Measurements from ENCODE around the gene RNASEL. TPM values are rescaled to one million over a fixed set of nuclear protein-coding genes. Genes with fewer than 3 reads are reported as not detected.

The RNASEL gene
- total RNA-seq, 1 donor from 2014 or later: 3.6 TPM

DNA sequence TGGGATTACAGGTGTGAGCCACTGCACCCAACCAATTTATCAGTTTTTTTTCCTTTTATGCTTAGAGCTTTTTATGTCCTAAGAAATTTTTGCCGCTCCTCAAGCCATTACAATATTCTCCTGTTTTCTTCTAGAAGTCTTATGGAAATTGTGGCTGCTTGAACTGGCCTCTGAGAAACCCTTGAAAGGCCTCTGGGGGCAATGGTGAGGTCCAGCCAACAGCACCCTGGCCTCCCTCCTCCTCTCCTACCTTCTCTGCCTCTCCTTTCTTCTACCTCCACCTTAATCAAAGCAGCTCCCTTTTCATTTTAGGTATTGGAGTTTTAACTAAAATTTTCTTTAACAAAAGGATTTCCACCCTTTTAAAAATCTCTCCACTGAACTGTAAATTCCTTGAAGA is 39.6 kb upstream of the RNASEL start:
- H3K36me3 Mint-ChIP-seq (ENCODE audit: low read depth): no peaks in the 10 kb centered on the region
- peaks cover 68% of the 10 kb centered on the region for H3K4me1 Mint-ChIP-seq (ENCODE audit: low read depth)
- H3K9me3 Mint-ChIP-seq: no peaks in the 10 kb centered on the region
- intact Hi-C loops (cut with micrococcal nuclease): loop anchor here (1.0 to 10.0 kb wide), 4 partner anchors 12 to 846 kb away; partner anchors contain the start of gene SMG7
- H3K27me3 Mint-ChIP-seq (ENCODE audit: low read depth): peaks cover 16% of the 10 kb centered on the region
- H3K4me3 Mint-ChIP-seq (ENCODE audit: low read depth): no peak overlapping the region
- no peak overlapping the region for H3K27ac Mint-ChIP-seq
- no peak for DNase-seq (ENCODE audit: low spot score)

DNA sequence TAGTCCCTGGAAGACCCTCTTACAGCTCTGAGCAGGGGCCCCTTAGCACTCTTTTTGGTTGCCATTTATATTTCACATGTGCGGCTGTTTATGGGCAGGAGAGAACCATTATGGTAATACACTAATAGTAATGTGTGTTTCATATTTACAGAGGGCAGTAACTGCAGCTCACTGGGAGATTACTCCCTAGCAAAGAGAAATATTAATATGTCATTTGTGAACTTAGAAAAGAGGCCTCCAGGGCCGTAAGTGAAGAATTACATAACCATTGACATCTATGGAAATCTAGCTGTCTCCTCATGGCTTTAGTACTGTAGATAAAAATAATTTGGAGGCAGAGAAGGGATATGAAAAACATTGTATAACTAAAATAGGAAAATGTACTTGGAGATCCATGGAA is 38.6 kb upstream of the RNASEL start:
- H3K4me1 Mint-ChIP-seq (ENCODE audit: low read depth): peaks cover 77% of the 10 kb centered on the region
- H3K4me3 Mint-ChIP-seq (ENCODE audit: low read depth): no peak overlapping the region
- no peak overlapping the region for H3K27ac Mint-ChIP-seq
- peaks cover 14% of the 10 kb centered on the region for H3K27me3 Mint-ChIP-seq (ENCODE audit: low read depth)
- no peaks in the 10 kb centered on the region for H3K36me3 Mint-ChIP-seq (ENCODE audit: low read depth)
- no peak for DNase-seq (ENCODE audit: low spot score)
- no peaks in the 10 kb centered on the region for H3K9me3 Mint-ChIP-seq
- intact Hi-C loops (cut with micrococcal nuclease): loop anchor here (10.0 kb wide), 1 partner anchor 847 kb away; the partner anchor contains the start of gene SMG7

- Mint-ChIP-seq H3K36me3 (ENCODE audit: low read depth) (no peaks in the 10 kb centered on the region), H3K4me3 (ENCODE audit: low read depth) (no peak overlapping the region), H3K9me3 (no peaks in the 10 kb centered on the region), H3K4me1 (ENCODE audit: low read depth) (peaks cover 70% of the 10 kb centered on the region), H3K27me3 (ENCODE audit: low read depth) (peaks cover 14% of the 10 kb centered on the region), H3K27ac (no peak overlapping the region)
- intact Hi-C loops (cut with micrococcal nuclease): loop anchor here (10.0 kb wide), 1 partner anchor 848 kb away; the partner anchor contains the start of gene SMG7
- no peak for DNase-seq (ENCODE audit: low spot score)
Observed at GRCh38 chr1:182626527-182626926, 37.5 kb upstream of the RNASEL start.

GRCh38 chr1:182625719-182626504 is 36.9 kb upstream of the RNASEL start:
- Mint-ChIP-seq H3K4me1 (ENCODE audit: low read depth) (peaks cover 72% of the 10 kb centered on the region), H3K9me3 (peaks cover 5% of the 10 kb centered on the region), H3K27ac (peak overlapping the region; percentile 25), H3K36me3 (ENCODE audit: low read depth) (no peaks in the 10 kb centered on the region), H3K27me3 (ENCODE audit: low read depth) (peaks cover 12% of the 10 kb centered on the region), H3K4me3 (ENCODE audit: low read depth) (no peak overlapping the region)
- DNase-seq (ENCODE audit: low spot score): no peak
- intact Hi-C loops (cut with micrococcal nuclease): loop anchor here (10.0 kb wide), 1 partner anchor 849 kb away; the partner anchor contains the start of gene SMG7

GRCh38 chr1:182625024-182625423 is 36.0 kb upstream of the RNASEL start:
- H3K27me3 Mint-ChIP-seq (ENCODE audit: low read depth): peaks cover 12% of the 10 kb centered on the region
- no peak for DNase-seq (ENCODE audit: low spot score)
- peaks cover 4% of the 10 kb centered on the region for H3K36me3 Mint-ChIP-seq (ENCODE audit: low read depth)
- intact Hi-C loops (cut with micrococcal nuclease): loop anchor here (10.0 kb wide), 1 partner anchor 850 kb away; the partner anchor contains the start of gene SMG7
- H3K4me3 Mint-ChIP-seq (ENCODE audit: low read depth): no peak overlapping the region
- peak overlapping the region; percentile 25 for H3K27ac Mint-ChIP-seq
- peaks cover 67% of the 10 kb centered on the region for H3K4me1 Mint-ChIP-seq (ENCODE audit: low read depth)
- peaks cover 10% of the 10 kb centered on the region for H3K9me3 Mint-ChIP-seq

GRCh38 chr1:182624577-182624976 is 35.5 kb upstream of the RNASEL start:
- H3K9me3 Mint-ChIP-seq: peaks cover 10% of the 10 kb centered on the region
- no peak for DNase-seq (ENCODE audit: low spot score)
- H3K4me3 Mint-ChIP-seq (ENCODE audit: low read depth): no peak overlapping the region
- peaks cover 63% of the 10 kb centered on the region for H3K4me1 Mint-ChIP-seq (ENCODE audit: low read depth)
- intact Hi-C loops (cut with micrococcal nuclease): loop anchor here (1.0 to 10.0 kb wide), 2 partner anchors 8 to 850 kb away; partner anchors contain the start of gene SMG7
- H3K27ac Mint-ChIP-seq: peak overlapping the region; percentile 25
- H3K36me3 Mint-ChIP-seq (ENCODE audit: low read depth): peaks cover 4% of the 10 kb centered on the region
- H3K27me3 Mint-ChIP-seq (ENCODE audit: low read depth): peaks cover 12% of the 10 kb centered on the region

GRCh38 chr1:182622901-182623528 is 34.0 kb upstream of the RNASEL start:
- intact Hi-C loops (cut with micrococcal nuclease): loop anchor here (10.0 kb wide), 1 partner anchor 852 kb away; the partner anchor contains the start of gene SMG7
- Mint-ChIP-seq H3K36me3 (ENCODE audit: low read depth) (peaks cover 4% of the 10 kb centered on the region), H3K4me1 (ENCODE audit: low read depth) (peaks cover 65% of the 10 kb centered on the region), H3K4me3 (ENCODE audit: low read depth) (no peak overlapping the region), H3K9me3 (peaks cover 15% of the 10 kb centered on the region), H3K27ac (no peak overlapping the region), H3K27me3 (ENCODE audit: low read depth) (peaks cover 16% of the 10 kb centered on the region)
- no peak for DNase-seq (ENCODE audit: low spot score)

- peaks cover 10% of the 10 kb centered on the region for H3K27me3 Mint-ChIP-seq (ENCODE audit: low read depth)
- peaks cover 15% of the 10 kb centered on the region for H3K9me3 Mint-ChIP-seq
- DNase-seq (ENCODE audit: low spot score): no peak
- no peak overlapping the region for H3K4me3 Mint-ChIP-seq (ENCODE audit: low read depth)
- H3K36me3 Mint-ChIP-seq (ENCODE audit: low read depth): peaks cover 4% of the 10 kb centered on the region
- intact Hi-C loops (cut with micrococcal nuclease): loop anchor here (10.0 kb wide), 1 partner anchor 853 kb away; the partner anchor contains the start of gene SMG7
- H3K27ac Mint-ChIP-seq: no peak overlapping the region
- H3K4me1 Mint-ChIP-seq (ENCODE audit: low read depth): peaks cover 71% of the 10 kb centered on the region
Observed at GRCh38 chr1:182621906-182622305, 32.9 kb upstream of the RNASEL start.

- Mint-ChIP-seq H3K9me3 (peaks cover 15% of the 10 kb centered on the region), H3K4me1 (ENCODE audit: low read depth) (peaks cover 70% of the 10 kb centered on the region), H3K4me3 (ENCODE audit: low read depth) (no peak overlapping the region), H3K27me3 (ENCODE audit: low read depth) (peaks cover 8% of the 10 kb centered on the region), H3K27ac (no peak overlapping the region), H3K36me3 (ENCODE audit: low read depth) (peaks cover 4% of the 10 kb centered on the region)
- intact Hi-C loops (cut with micrococcal nuclease): loop anchor here (10.0 kb wide), 1 partner anchor 854 kb away; the partner anchor contains the start of gene SMG7
- DNase-seq (ENCODE audit: low spot score): no peak
Observed at GRCh38 chr1:182620924-182621585, 32.0 kb upstream of the RNASEL start.

DNA sequence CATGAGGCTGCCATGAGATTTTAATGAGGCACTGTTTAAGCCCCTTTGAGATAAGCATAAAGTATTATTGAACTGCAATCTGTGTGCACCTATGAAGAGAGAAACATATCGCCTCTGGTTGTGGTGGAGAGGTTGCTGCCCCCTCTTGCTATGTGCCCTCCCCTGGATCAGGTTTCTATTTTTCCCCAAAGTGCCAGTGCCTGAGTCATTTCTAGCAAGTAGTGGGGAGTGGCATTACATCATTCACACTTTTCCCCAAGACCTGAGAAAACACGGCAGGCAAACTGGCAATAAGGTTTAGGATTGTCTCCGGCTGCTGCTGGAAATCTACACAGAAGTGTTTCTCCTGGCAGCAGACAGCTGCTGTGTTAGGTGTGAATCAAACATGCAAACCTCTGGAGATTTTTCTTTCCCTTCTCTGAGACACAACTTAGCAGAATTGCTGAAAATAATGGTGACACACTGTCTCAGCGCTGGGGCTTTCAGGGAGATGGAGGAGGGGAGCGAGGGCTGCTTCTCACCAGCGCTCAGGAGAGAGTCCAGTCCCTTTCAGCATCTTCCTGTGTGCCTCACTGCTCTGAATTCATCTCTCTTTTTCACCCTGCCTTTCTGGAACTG is 28.8 kb upstream of the RNASEL start:
- intact Hi-C loops (cut with micrococcal nuclease): loop anchor here (5.0 to 10.0 kb wide), 2 partner anchors 219 to 1017 kb away; partner anchors contain the start of genes ARPC5 and DHX9
- Mint-ChIP-seq H3K4me3 (ENCODE audit: low read depth) (no peak overlapping the region), H3K4me1 (ENCODE audit: low read depth) (peaks cover 66% of the 10 kb centered on the region), H3K36me3 (ENCODE audit: low read depth) (peaks cover 4% of the 10 kb centered on the region), H3K27me3 (ENCODE audit: low read depth) (peaks cover 18% of the 10 kb centered on the region), H3K9me3 (peaks cover 15% of the 10 kb centered on the region), H3K27ac (no peak overlapping the region)
- DNase-seq (ENCODE audit: low spot score): no peak

GRCh38 chr1:182617014-182617429 is 28.0 kb upstream of the RNASEL start:
- no peak for DNase-seq (ENCODE audit: low spot score)
- Mint-ChIP-seq H3K4me1 (ENCODE audit: low read depth) (peaks cover 70% of the 10 kb centered on the region), H3K36me3 (ENCODE audit: low read depth) (peaks cover 4% of the 10 kb centered on the region), H3K9me3 (peaks cover 15% of the 10 kb centered on the region), H3K4me3 (ENCODE audit: low read depth) (no peak overlapping the region), H3K27ac (peak overlapping the region; percentile 52), H3K27me3 (ENCODE audit: low read depth) (peaks cover 25% of the 10 kb centered on the region)
- intact Hi-C loops (cut with micrococcal nuclease): loop anchor here (5.0 to 10.0 kb wide), 2 partner anchors 220 to 1018 kb away; partner anchors contain the start of genes ARPC5 and DHX9

All from activated T-helper 2 cell treated with anti-CD3 and anti-CD28 coated beads, Interferon-gamma antibody, Interleukin-2, Interleukin-4, amounts not matched to agents 10 μg/mL and 5 μg/mL and 100 μg/mL, durations not matched to agents 14 hours and 24 hours and 36 hours (primary cell).